DOHH2 (cell line): ENCODE results near the gene GFRA1.

Source experiments
- H3F3A ChIP-seq: fragments of 200-600 bp; sonication (generic), shearing (Covaris generic); 2 replicates; pipeline ENCODE4 v1.6.0; 2016; ENCODE audit warnings: antibody characterized with exemption, mild to moderate bottlenecking; ENCODE audit not compliant: control insufficient read depth, insufficient read depth
- H3K27ac ChIP-seq: fragments of 200-600 bp; sonication (generic); 2 replicates; pipeline ENCODE4 v1.5.1; 2014; ENCODE audit warnings: low read depth, mild to moderate bottlenecking, low read length, moderate library complexity
- H3K27me3 ChIP-seq: fragments of 200-600 bp; sonication (generic); 2 replicates; pipeline ENCODE4 v1.6.1; 2014; ENCODE audit warnings: mild to moderate bottlenecking, low read length, mixed read lengths; ENCODE audit not compliant: control insufficient read depth
- H3K36me3 ChIP-seq: fragments of 200-600 bp; sonication (generic); 2 replicates; pipeline ENCODE4 v1.6.1; 2014; ENCODE audit warnings: mild to moderate bottlenecking, low read length, moderate library complexity, mixed read lengths; ENCODE audit not compliant: control insufficient read depth
- H3K4me1 ChIP-seq: fragments of 200-600 bp; sonication (generic); 2 replicates; pipeline ENCODE4 v1.6.1; 2014; ENCODE audit warnings: mild to moderate bottlenecking, low read length, mixed read lengths; ENCODE audit not compliant: control insufficient read depth
- H3K4me2 ChIP-seq: fragments of 200-600 bp; sonication (generic); 2 replicates; pipeline ENCODE4 v1.6.0; 2014; ENCODE audit warnings: mild to moderate bottlenecking, low read length, moderate library complexity
- H3K4me3 ChIP-seq: fragments of 200-600 bp; sonication (generic); 2 replicates; pipeline ENCODE4 v1.5.1; 2014; ENCODE audit warnings: mild to moderate bottlenecking, low read length, mixed read lengths
- H3K79me2 ChIP-seq: fragments of 200-600 bp; sonication (generic); 2 replicates; pipeline ENCODE4 v1.6.1; 2014; ENCODE audit warnings: mild to moderate bottlenecking, low read length, mixed read lengths; ENCODE audit not compliant: control insufficient read depth
- H3K9me2 ChIP-seq: fragments of 200-600 bp; sonication (generic); replicated peaks from 2 replicates; pipeline ENCODE4 v1.6.1; 2014; ENCODE audit warnings: mild to moderate bottlenecking, low read length, mixed read lengths; ENCODE audit not compliant: control insufficient read depth
- H3K9me3 ChIP-seq: fragments of 200-600 bp; sonication (generic); 2 replicates; pipeline ENCODE4 v1.6.1; 2014; ENCODE audit warnings: antibody characterized with exemption, low read length, mixed read lengths; ENCODE audit not compliant: control insufficient read depth, insufficient read depth
- H4K20me1 ChIP-seq: fragments of 200-600 bp; sonication (generic); 2 replicates; pipeline ENCODE4 v1.6.0; 2014; ENCODE audit warnings: low read depth, mild to moderate bottlenecking, antibody characterized with exemption, low read length, moderate library complexity; ENCODE audit not compliant: control insufficient read depth, insufficient read depth
- EZH2phosphoT487 ChIP-seq: fragments of 200-600 bp; sonication (generic); IDR thresholded peaks from 2 replicates; pipeline ENCODE4 v1.6.1; 2017; ENCODE audit warnings: borderline replicate concordance, mild to moderate bottlenecking, antibody characterized with exemption, low read length, moderate library complexity, mixed read lengths
- TF ChIP-seq, protein P1 (sequence below): fragments of 200-600 bp; sonication (generic); IDR thresholded peaks from one replicate; pipeline ENCODE4 v1.5.1; 2014; ENCODE audit warnings: antibody characterized with exemption, mild to moderate bottlenecking, low read depth, low read length; ENCODE audit not compliant: poor library complexity, severe bottlenecking

GFRA1 gene

DNA sequence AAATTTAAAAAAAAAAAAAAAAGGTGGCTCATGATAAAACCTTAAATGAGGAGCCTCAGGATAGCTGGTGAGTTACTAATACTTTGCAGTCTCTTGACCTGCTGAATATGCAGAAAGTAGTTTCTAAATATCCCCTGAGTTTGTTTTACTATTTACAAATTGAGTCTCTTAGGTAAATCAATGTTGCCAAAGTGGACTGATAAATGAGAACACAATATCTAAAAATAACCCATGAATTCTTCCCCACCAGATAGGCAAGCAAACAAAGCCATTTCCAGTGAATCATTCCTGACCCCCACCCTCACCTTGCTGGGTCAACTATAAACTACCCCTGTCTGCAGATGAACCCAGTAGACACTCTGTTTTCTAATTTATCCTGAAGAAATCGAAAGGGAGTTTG, 78.9 kb downstream of the GFRA1 start:
- no peaks in the 10 kb centered on the region for H3K9me2 ChIP-seq
- H3K27me3 ChIP-seq = no peaks in the 10 kb centered on the region
- H4K20me1 ChIP-seq = no peaks in the 10 kb centered on the region
- H3K4me2 ChIP-seq = no peak overlapping the region
- no peaks in the 10 kb centered on the region for H3F3A ChIP-seq
- H3K27ac ChIP-seq = no peak overlapping the region
- TF ChIP-seq EZH2phosphoT487 = no peak
- TF ChIP-seq, protein P1, sequence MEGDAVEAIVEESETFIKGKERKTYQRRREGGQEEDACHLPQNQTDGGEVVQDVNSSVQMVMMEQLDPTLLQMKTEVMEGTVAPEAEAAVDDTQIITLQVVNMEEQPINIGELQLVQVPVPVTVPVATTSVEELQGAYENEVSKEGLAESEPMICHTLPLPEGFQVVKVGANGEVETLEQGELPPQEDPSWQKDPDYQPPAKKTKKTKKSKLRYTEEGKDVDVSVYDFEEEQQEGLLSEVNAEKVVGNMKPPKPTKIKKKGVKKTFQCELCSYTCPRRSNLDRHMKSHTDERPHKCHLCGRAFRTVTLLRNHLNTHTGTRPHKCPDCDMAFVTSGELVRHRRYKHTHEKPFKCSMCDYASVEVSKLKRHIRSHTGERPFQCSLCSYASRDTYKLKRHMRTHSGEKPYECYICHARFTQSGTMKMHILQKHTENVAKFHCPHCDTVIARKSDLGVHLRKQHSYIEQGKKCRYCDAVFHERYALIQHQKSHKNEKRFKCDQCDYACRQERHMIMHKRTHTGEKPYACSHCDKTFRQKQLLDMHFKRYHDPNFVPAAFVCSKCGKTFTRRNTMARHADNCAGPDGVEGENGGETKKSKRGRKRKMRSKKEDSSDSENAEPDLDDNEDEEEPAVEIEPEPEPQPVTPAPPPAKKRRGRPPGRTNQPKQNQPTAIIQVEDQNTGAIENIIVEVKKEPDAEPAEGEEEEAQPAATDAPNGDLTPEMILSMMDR = no peak
- no peaks in the 10 kb centered on the region for H3K4me1 ChIP-seq
- H3K36me3 ChIP-seq = no peaks in the 10 kb centered on the region
- no peaks in the 10 kb centered on the region for H3K9me3 ChIP-seq
- no peaks in the 10 kb centered on the region for H3K79me2 ChIP-seq
- H3K4me3 ChIP-seq = no peak overlapping the region

DNA sequence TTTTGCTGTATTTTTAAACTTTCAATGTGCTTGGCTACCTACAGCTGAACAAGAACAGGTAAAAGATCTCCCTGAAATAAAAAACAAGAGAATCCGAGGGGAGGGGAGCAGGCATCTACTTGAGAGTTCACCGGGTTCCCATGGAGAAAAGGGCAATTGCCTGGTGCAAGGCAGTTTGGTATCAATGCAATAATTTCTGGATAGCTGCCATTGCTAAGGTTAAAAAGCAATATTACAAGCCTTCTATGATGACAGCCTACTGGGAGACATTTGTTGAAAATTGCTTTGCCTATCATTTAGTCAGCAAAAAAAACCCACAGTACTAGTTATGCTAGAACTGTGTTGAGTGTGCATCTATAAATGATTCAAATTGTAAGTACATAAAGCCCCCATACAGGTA, 82.1 kb downstream of the GFRA1 start:
- Histone ChIP-seq H3K27me3 (no peaks in the 10 kb centered on the region), H3K79me2 (no peaks in the 10 kb centered on the region), H3K27ac (no peak overlapping the region), H3K9me3 (no peaks in the 10 kb centered on the region), H3K36me3 (no peaks in the 10 kb centered on the region), H3K9me2 (no peaks in the 10 kb centered on the region), H3K4me3 (no peak overlapping the region), H3F3A (no peaks in the 10 kb centered on the region), H4K20me1 (no peaks in the 10 kb centered on the region), H3K4me2 (no peak overlapping the region), H3K4me1 (no peaks in the 10 kb centered on the region)
- TF ChIP-seq EZH2phosphoT487 = no peak

DNA sequence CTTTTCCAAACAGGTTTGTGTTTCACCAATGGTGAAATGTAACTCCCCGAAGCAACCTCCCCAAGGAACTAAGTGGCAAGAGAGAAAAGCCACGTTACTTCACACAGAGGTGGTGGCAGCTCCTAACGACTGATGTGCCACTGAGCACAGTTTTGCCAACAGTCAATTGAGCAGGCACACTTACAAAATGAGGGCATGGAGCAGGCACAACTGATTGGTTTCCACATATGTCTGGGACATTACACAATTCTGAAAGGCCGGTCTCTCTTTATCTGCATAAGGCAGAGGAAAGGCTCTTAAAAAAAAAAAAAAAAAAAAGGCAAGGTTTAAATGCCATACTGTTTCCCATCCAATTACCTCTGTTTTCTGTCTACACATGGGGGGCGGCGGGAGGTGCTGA, 86.7 kb downstream of the GFRA1 start:
- Histone ChIP-seq H3F3A (no peaks in the 10 kb centered on the region), H3K36me3 (no peaks in the 10 kb centered on the region), H3K4me1 (no peaks in the 10 kb centered on the region), H3K9me2 (no peaks in the 10 kb centered on the region), H3K27ac (no peak overlapping the region), H4K20me1 (no peaks in the 10 kb centered on the region), H3K27me3 (no peaks in the 10 kb centered on the region), H3K4me3 (no peak overlapping the region), H3K9me3 (no peaks in the 10 kb centered on the region), H3K79me2 (no peaks in the 10 kb centered on the region), H3K4me2 (no peak overlapping the region)
- no peak for TF ChIP-seq EZH2phosphoT487

DNA sequence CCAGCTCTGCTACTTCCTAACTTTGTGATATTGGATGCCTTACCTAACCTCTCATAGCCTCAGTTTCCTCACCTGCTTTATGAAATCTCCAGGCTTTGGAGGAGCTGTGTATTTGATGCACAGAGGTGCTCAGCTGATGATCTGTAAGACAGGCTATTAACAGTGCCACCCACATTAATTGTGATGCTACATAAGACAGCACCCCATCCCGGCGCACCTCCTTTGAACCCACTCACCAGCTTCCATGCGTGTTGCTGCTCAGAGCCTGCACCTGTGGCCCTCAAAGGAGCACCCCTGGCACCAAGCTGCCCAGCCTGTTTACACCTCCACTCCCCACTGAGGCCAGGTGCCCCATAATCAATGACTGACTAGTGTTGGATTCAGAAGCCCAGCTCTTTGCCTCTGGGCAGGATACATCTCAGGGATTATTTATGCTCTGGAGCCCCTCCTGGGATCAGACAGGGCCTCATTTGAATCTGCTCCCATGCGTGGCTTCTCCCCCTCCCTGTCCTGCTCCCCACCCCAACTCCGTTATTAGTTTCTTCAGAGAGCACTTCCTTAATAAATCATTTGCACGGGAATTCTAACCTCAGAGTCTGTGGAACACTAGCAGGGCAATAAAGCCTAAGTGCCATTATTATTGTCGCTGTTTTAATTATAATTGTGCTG, 87.7 kb downstream of the GFRA1 start:
- Histone ChIP-seq H3K79me2 (no peaks in the 10 kb centered on the region), H4K20me1 (no peaks in the 10 kb centered on the region), H3K4me3 (no peak overlapping the region), H3F3A (no peaks in the 10 kb centered on the region), H3K27me3 (no peaks in the 10 kb centered on the region), H3K4me2 (no peak overlapping the region), H3K27ac (no peak overlapping the region), H3K9me3 (no peaks in the 10 kb centered on the region), H3K36me3 (no peaks in the 10 kb centered on the region), H3K9me2 (no peaks in the 10 kb centered on the region), H3K4me1 (no peaks in the 10 kb centered on the region)
- TF ChIP-seq, protein P1 = no peak
- no peak for TF ChIP-seq EZH2phosphoT487
